K562 (cell line): ENCODE results near the gene PFN3. TPM values are rescaled to one million over a fixed set of nuclear protein-coding genes. Genes with fewer than 3 reads are reported as not detected.

ENCODE experiments used
- ATF4 ChIP-seq: fragments of 450-650 bp; formaldehyde crosslinking; IDR thresholded peaks from 2 replicates; pipeline ENCODE4 v1.4.0; 2022; ENCODE audit warnings: mild to moderate bottlenecking, moderate library complexity
- GABPB1 ChIP-seq: sonication (generic); formaldehyde crosslinking; IDR thresholded peaks from 2 replicates; pipeline ENCODE4 v1.8.0; 2022; ENCODE audit warnings: mild to moderate bottlenecking, missing genetic modification reagents
- KAT7 ChIP-seq: sonication (generic); formaldehyde crosslinking; IDR thresholded peaks from 2 replicates; pipeline ENCODE4 v1.8.0; 2022; ENCODE audit warnings: missing genetic modification reagents, mild to moderate bottlenecking, borderline replicate concordance
- MAZ ChIP-seq, 2 experiments: fragments of 450-650 bp in 1 of 2; sonication (generic) in 1 of 2; formaldehyde crosslinking; IDR thresholded peaks in 1 of 2; conservative IDR thresholded peaks in 1 of 2; 2 replicates each; pipeline versions ENCODE4 v1.4.0 to v1.5.0; 2020; ENCODE audit warnings: mild to moderate bottlenecking in 1 of 2, missing genetic modification reagents in 1 of 2
- NR2C2 ChIP-seq, 2 experiments: fragments of 200-800 bp in 1 of 2; sonication (Bioruptor generic) in 1 of 2; sonication (generic) in 1 of 2; formaldehyde crosslinking in 1 of 2; IDR thresholded peaks; 2 replicates each; pipeline versions ENCODE4 v1.6.1 to v1.8.0; 2016 to 2022; ENCODE audit warnings: mild to moderate bottlenecking in 1 of 2, missing compliant biosample characterization in 1 of 2, missing genetic modification characterization in 1 of 2, missing genetic modification reagents in 1 of 2
- REST ChIP-seq, 2 experiments: fragments of 450-650 bp; formaldehyde crosslinking in 1 of 2; IDR thresholded peaks; 2 replicates each; pipeline versions ENCODE4 v1.4.0 to v1.6.1; 2014 to 2020; ENCODE audit warnings: mild to moderate bottlenecking in 2 of 2, borderline replicate concordance in 1 of 2, low read depth in 1 of 2
- ZBTB17 ChIP-seq: fragments of 450-650 bp; formaldehyde crosslinking; IDR thresholded peaks from 2 replicates; pipeline ENCODE4 v1.4.0; 2020; ENCODE audit warnings: mild to moderate bottlenecking
- ZNF232 ChIP-seq: sonication (generic); formaldehyde crosslinking; IDR thresholded peaks from 2 replicates; pipeline ENCODE4 v1.8.0; 2022; ENCODE audit warnings: mild to moderate bottlenecking, missing genetic modification reagents
- ZNF41 ChIP-seq: fragments of 250-450 bp; sonication (Bioruptor Pico); conservative IDR thresholded peaks from 2 replicates; pipeline ENCODE4 v1.4.0; 2020; ENCODE audit warnings: mild to moderate bottlenecking
- polyA plus RNA-seq, 8 experiments: library from polyadenylated mRNA; depleted of rRNA in 4 of 8; stranded (reverse) in 5 of 8; unstranded in 3 of 8; fragments of >200 nt; fragmentation: Nextera tagmentation in 2 of 8; fragmentation: Illumina TruSeq in 1 of 8; extraction: Ambion mirVana in 2 of 8; extraction: Trizol in 1 of 8; gene quantifications; 2 replicates each; pipeline versions ENCODE4 v1.2.1 to v1.2.3, GENCODE V29; 2011 to 2014; ENCODE audit warnings: inconsistent platforms in 1 of 8, missing spikeins in 1 of 8
- total RNA-seq, 7 experiments: library from RNA; depleted of rRNA in 6 of 7; stranded (reverse); fragments of >200 nt in 6 of 7; fragmentation: Illumina TruSeq in 2 of 7; extraction: Trizol in 2 of 7; gene quantifications; 2 replicates each; pipeline versions ENCODE4 v1.2.1 to v1.2.3, GENCODE V29; 2011 to 2021; ENCODE audit warnings: low replicate concordance in 1 of 7
- TF ChIP-seq, protein P1 (sequence below): fragments of 450-650 bp; formaldehyde crosslinking; IDR thresholded peaks from 2 replicates; pipeline ENCODE4 v1.4.0; 2022; ENCODE audit warnings: missing genetic modification characterization

The PFN3 gene
- total and polyA plus RNA-seq, 9 of the 15 experiments (the other 6 are each of a cell fraction or from before 2014, with no cell fraction given) = not detected

- peak; percentile 26 to 81; a peak in 3 of 4 replicates for TF ChIP-seq MAZ (CRISPR knock-in tag; conservative IDR thresholded peaks at IDR 0.05 in 1 of 2, IDR thresholded peaks at IDR 0.05 in 1 of 2)
- no peak for TF ChIP-seq KAT7 (CRISPR knock-in tag)
- TF ChIP-seq REST (IDR thresholded peaks at IDR 0.05; ENCODE audit: borderline replicate concordance) = peak; percentile 40; the same call in 1 of the 2 replicates
- peak; percentile 83 for TF ChIP-seq REST (CRISPR knock-in tag; IDR thresholded peaks at IDR 0.05; ENCODE audit: low read depth)
- peak; percentile 23; the same call in 1 of the 2 replicates for TF ChIP-seq GABPB1
- TF ChIP-seq ZNF232 (CRISPR knock-in tag) = no peak
- TF ChIP-seq NR2C2 (CRISPR knock-in tag; IDR thresholded peaks at IDR 0.05) = peak; percentile 74; the same call in 1 of the 2 replicates
- TF ChIP-seq NR2C2 (tag; IDR thresholded peaks at IDR 0.05) = no peak
- 0 out of 2 replicates have a peak, but pooled peaks have one; percentile 9 for TF ChIP-seq ZNF41
- TF ChIP-seq ZBTB17 (CRISPR knock-in tag) = peak; percentile 82
- TF ChIP-seq, protein P1, sequence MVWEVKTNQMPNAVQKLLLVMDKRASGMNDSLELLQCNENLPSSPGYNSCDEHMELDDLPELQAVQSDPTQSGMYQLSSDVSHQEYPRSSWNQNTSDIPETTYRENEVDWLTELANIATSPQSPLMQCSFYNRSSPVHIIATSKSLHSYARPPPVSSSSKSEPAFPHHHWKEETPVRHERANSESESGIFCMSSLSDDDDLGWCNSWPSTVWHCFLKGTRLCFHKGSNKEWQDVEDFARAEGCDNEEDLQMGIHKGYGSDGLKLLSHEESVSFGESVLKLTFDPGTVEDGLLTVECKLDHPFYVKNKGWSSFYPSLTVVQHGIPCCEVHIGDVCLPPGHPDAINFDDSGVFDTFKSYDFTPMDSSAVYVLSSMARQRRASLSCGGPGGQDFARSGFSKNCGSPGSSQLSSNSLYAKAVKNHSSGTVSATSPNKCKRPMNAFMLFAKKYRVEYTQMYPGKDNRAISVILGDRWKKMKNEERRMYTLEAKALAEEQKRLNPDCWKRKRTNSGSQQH (CRISPR knock-in tag) = peak; percentile 64; the same call in 1 of the 2 replicates
- TF ChIP-seq ATF4 (CRISPR knock-in tag) = 0 out of 2 replicates have a peak, but pooled peaks have one; percentile 13
Measured at GRCh38 chr5:177446200-177447065, 46.0 kb upstream of the PFN3 start, which contains the start of gene PRR7 (continued).
